HG03139 (cell line): Measurements from ENCODE around the gene LRIG1.
A peak's percentile ranks its signal among the peaks of the same experiment; 100 is the strongest.

Source experiments
- ATAC-seq: cut with Tn5 transposase; IDR thresholded peaks from one replicate; pipeline ENCODE4 v1.9.1; 2021; ENCODE audit not compliant: unreplicated experiment

The LRIG1 gene

DNA sequence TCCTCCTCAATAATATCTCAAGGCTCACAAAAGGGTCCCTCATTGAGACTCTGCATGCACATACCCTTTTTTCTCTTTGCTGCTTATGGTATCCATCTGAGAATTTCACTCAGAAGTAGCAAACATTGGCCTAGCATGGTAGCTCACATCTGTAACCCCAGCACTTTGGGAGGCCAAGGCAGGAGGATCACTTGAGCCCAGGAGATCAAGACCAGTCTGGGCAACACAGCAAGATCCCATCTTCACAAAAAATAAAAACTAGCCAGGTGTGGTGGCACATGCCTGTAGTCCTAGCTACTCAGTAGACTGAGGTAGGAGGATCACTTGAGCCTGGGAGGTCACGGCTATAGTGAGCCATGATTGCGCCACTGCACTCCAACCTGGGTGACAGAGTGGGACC lies 11.7 kb downstream of the LRIG1 start:
- no peak for ATAC-seq

DNA sequence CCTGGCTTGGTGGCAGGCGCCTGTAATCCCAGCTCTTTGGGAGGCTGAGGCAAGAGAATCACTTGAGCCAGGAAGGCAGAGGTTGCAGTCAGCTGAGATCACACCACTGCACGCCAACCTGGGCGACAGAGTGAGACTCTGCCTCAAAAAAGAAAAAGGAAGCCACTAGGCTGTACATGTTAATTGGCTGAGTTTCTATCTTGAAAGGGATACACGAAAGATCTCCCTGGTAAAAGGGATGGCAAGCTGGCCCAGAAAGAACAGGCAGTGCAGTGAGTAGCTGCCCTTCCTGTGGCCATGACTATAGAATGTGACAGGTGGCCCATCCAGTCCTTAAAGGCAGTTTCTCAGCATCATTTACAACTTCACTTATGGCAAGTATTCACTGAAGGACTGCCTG lies 12.3 kb downstream of the LRIG1 start:
- ATAC-seq, result no peak

- no peak for ATAC-seq
Measured at GRCh38 chr3:66487465-66487864, 13.4 kb downstream of the LRIG1 start.

DNA sequence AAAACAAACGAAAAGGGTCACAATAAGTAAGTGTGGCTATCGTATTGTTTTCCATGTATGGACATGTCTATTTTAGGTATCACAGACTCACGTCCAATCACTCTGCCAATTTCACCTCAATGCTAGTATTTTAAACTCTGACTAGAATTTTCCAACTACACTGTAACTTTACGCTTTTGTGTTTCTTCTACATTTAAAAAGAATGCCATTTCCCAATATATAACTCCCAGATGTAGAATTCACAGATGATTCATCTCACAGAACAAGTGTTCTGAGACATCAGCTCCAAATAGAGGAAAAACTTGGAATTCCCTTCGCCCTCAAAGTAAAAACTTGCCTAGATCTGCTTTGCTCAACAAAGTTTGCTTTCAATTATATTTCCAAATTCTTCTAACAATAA lies 14.2 kb downstream of the LRIG1 start:
- no peak for ATAC-seq

DNA sequence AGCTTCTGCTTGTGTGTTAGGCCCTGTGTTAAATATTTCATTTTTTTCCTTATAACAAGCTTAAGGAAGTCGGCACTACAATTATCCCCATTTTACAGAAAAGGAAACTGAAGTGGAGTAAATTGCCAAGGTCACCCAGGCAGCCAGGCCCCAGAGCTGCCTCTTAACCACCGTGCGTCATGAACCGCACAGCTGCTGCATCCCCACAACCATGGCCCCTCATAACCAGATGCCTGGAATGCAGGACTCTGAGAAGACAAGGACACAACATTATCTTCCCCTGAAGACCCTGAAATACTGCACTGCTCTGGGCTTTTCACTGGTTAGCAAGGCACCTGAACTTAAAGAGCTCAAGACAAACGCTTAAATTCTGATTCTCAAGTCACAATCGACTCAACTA lies 14.6 kb downstream of the LRIG1 start:
- ATAC-seq, result no peak

DNA sequence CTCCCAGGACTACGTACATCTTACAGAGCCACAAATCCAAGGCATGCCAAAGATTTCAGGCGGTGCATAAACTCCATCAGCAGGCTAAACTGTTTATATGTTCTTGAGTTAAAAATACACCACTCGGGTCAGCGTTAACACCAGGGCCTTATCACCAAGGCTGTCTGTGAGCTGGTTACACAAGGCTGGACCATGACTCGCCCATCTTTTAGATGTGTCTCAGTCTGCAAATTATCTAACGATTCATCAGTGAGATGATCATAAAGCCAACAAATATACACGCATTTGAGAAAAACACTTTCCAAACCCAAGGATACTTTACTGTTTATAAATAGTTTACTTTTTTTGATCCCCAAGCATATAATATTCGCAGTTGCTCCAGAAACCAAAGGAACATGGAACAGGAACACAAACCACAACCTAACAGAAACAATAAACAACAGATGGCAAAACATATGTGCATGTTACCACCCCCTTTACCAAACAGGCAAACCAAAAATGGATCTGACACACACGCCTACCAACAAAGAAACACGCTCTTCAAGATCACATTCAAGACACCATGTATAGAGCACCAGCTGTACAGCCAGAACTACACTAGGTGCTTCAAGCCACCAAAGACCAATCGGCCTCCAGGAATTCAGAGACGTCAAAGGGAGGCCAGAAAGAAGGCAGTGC lies 15.4 kb downstream of the LRIG1 start:
- ATAC-seq, result no peak

DNA sequence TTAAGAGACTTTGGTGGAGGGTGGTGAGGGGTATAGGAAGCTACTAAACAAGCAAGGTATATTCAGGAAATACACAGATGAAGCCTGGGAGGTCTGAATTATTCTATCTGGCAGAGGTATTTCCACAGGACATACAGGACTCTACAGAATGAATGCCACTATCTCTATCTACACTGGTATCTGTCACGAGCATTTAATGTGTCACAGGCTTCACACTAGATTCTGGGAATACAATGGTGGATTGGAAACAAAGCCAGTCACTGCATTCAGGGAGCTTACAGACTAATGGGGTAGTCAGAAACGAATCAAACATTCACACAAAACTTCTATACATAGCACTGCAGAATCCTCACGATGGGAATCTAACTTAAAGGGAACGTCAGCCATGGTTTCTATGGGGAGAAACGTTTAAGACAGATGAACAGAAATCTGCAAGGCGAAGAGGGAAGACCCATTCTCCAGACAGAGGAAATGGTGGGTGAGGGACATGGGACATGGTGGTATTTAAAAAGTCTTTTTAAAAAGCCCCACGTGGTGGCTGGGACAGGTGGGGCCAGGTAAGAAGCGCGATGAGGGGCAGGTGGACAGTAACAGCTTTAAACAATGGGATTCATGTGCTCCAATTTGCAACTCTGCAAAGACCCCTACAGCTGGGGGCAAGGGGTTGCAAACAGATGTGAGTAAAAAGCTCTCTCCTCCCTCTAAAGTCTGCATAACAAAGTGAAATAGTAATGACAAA lies 16.5 kb downstream of the LRIG1 start:
- ATAC-seq, result no peak

GRCh38 chr3:66483409-66483906 lies 17.4 kb downstream of the LRIG1 start:
- ATAC-seq, result peak; percentile 43

DNA sequence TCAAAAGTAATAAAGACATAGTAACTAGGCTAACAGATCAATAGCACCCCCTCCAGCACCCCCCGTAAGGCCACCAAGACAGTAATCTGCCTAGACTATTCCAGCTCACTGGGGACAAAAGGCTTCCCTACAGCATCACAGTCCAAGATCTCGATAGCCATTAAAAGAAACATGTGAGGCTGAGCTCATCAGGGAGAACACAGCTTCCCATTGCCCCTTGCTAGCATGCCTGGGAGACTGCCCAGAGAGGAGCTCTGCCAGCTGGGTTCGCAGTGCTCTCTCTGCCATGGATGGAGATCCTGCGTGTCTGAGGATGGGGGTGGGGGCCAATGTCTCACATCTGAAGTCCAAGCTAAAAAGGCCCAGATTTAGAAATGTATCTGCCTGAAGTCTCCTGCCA lies 17.8 kb downstream of the LRIG1 start:
- ATAC-seq, result no peak

GRCh38 chr3:66482018-66482404 lies 18.8 kb downstream of the LRIG1 start:
- ATAC-seq, result no peak

DNA sequence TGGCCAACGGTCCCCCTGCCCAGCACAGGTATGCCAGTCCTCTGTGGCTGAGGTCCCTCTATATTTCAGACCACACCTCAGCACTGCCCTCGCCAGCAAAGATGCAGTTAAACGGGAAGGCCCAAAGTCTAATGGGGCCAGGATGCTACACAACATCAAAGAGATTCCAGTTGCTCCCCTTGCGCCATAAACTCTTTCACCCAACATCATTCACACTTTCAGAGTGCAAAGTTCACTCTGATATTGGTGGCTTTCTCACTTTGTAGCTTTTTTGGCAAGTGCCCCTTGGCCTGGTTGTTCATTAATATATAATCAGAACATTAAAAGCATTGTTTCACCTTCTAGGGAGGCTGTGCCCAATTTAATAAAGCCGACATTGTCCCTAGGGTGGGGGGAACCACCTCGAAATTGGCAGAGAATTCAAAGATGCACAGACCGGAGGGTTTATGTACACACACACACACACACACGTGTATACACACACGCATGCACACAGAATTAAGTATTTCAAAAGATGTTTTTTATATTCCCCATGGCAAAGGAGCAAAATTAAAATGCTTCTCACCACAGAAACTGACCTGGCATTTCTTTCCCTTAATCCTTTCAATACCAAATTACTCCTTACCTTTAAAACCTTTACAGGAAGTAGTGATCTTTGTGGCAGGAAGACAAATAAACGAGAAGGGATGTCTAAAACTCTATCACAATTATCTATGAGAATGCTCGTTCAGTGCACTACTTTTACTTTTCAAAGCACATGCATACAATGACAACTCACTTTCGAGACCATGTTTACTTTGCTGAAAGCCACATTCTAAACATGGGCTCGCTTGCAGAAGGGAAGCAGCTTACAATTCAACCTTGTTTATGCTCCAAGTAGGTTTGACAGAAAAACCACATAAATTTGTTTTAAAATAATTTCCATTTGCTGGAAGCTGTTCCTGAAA lies 19.5 kb downstream of the LRIG1 start:
- no peak for ATAC-seq

- no peak for ATAC-seq
Measured at GRCh38 chr3:66480666-66481065, 20.2 kb downstream of the LRIG1 start.

- ATAC-seq, result no peak
Measured at GRCh38 chr3:66479532-66479947, 21.3 kb downstream of the LRIG1 start.

DNA sequence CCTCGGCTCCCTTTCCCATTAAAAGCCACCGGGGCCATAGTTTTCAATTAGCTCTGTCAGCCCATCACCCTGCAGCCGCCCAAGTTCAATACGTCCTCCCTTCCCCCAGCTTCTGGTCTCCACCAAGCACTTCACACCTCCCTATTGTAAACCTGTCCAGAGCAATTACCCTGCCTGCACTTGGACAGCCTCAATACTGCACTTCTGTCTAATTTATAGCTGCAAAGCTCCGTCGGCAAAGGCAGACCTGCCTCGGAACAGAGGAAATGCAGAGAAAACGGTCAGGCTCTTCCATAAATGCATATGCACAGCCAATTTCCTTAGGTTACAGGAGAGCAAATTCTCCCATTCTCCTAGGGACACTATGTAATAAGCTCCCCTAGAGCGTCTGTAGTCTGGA lies 21.9 kb downstream of the LRIG1 start:
- ATAC-seq, result no peak

DNA sequence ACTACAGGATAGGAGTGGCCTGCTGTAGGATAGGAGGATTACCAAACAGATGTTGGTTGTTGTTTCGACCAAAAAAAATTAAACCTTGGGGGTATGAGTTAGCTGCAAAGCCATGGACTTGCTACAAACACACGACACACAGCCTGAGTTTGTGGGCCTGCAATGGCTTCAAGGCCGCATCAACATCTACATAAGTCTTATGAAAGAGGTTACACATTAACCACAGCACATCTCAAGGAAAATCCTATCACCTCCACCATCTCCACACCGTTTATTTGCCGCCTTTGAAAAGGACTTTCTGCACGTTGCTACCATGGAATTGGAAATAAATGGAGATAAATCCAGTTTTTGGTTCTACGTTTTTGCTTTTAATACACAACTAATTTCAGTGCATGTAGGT lies 23.0 kb downstream of the LRIG1 start:
- ATAC-seq, result no peak

- no peak for ATAC-seq
Measured at GRCh38 chr3:66476852-66477381, 23.9 kb downstream of the LRIG1 start.

DNA sequence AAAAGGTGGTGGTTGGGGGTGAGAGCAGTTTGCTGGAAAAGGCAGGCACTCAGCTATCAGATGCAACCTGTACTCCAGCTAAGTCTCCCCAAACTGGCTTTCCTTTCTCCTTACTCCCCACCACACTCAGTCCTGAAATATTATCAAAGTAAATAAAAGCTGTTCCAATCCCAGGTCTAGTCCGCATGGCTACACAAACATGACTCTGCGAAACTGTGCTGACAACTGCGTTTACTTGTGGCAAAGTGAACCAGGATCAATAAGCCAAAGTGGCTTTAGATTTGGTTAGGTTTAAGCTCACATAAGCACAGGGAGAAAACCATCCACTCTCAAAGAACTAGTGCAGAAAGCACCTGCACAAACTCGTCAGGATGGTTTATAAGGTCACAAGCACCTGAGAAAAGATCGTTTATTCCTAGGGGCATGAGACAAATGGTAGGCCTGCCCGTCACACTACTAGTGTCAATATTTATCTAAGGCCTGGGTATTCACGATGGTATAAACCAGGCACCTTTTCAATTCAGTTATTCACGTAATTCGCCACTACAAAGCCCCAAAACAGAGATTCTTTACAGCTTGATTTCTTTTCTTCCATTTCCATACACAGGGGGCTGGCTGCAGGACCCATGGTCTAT lies 25.3 kb downstream of the LRIG1 start:
- ATAC-seq, result no peak

- no peak for ATAC-seq
Measured at GRCh38 chr3:66473692-66474091, 27.1 kb downstream of the LRIG1 start.

DNA sequence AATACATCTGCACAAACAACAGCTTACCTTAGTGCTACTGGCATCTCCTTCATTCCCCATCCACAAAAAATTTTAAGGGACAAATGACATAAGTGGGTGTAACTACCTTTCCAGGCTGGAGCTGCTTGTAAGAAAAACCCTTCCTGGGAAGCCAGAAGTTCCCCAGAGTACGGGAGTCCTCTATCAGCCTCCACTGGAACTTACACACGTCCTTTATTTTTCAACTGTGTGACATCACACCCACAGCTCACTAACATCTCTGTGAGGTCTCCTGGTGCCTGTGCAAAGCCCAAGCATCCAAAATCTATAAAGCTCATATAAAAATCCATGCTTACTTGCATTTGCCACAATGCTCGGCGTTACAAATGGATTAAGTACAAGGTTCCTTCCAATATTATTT lies 27.6 kb downstream of the LRIG1 start:
- ATAC-seq, result no peak

- peak; percentile 59 for ATAC-seq
Measured at GRCh38 chr3:66472313-66473134, 28.3 kb downstream of the LRIG1 start.
